ENCODE measurements around the gene RUVBL1. TPM values are rescaled to one million over a fixed set of nuclear protein-coding genes. Genes with fewer than 3 reads are reported as not detected.

RUVBL1 gene
- total RNA-seq, 6 experiments from 2014 or later: 61.2 to 75.4 (median 69.2) TPM

DNA sequence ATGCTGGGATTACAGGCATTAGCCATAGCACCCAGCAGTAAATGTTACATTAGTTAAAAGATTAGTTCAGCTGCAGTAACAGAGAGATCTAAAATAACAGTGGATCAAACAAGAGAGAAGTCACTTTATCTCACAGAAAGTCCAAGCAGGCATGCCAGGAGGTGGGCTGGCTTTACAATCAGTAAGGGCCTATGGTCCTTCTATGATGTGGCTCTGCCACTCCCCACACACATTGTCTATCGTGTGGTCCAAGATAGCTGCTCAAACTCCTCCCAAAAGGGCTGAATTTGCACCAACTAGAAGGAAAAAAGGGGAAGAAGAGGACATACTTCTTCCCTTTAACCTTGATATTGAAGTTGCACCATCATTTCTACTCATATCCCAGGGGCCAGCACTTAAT lies 4.6 kb upstream of the RUVBL1 start:
- Mint-ChIP-seq H3K4me3 (no peak overlapping the region), H3K9me3 (no peaks in the 10 kb centered on the region), H3K4me1 (ENCODE audit: low read depth) (peaks cover 21% of the 10 kb centered on the region), H3K27ac (no peak overlapping the region), H3K36me3 (ENCODE audit: low read depth) (no peaks in the 10 kb centered on the region), H3K27me3 (ENCODE audit: insufficient read depth) (no peaks in the 10 kb centered on the region; the same call in 1 of the 2 replicates)
- TF ChIP-seq, protein P1, sequence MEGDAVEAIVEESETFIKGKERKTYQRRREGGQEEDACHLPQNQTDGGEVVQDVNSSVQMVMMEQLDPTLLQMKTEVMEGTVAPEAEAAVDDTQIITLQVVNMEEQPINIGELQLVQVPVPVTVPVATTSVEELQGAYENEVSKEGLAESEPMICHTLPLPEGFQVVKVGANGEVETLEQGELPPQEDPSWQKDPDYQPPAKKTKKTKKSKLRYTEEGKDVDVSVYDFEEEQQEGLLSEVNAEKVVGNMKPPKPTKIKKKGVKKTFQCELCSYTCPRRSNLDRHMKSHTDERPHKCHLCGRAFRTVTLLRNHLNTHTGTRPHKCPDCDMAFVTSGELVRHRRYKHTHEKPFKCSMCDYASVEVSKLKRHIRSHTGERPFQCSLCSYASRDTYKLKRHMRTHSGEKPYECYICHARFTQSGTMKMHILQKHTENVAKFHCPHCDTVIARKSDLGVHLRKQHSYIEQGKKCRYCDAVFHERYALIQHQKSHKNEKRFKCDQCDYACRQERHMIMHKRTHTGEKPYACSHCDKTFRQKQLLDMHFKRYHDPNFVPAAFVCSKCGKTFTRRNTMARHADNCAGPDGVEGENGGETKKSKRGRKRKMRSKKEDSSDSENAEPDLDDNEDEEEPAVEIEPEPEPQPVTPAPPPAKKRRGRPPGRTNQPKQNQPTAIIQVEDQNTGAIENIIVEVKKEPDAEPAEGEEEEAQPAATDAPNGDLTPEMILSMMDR (IDR thresholded peaks at IDR 0.05): no peak
- no peak for DNase-seq

DNA sequence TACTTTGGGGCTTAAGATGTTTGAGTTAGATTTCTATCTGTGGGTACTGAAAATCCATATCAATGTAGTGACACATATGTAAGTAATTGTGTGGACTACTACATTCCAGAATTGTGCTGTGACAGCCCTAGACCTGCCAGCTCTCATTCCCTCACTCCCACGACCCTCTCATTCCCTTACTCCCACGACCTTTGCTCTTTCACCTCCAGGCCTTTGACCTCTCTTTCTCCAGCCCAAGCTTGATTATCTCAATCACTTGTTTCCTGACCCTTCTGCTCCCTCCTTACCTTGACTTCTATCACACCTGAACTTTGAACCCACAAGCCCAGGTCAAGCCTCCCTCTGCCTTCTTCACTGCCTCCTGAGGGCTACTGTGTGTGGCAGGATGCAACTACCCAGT lies 3.6 kb upstream of the RUVBL1 start:
- Mint-ChIP-seq H3K4me1 (ENCODE audit: low read depth) (peaks cover 28% of the 10 kb centered on the region), H3K27ac (no peak overlapping the region), H3K27me3 (ENCODE audit: insufficient read depth) (no peaks in the 10 kb centered on the region; the same call in 1 of the 2 replicates), H3K36me3 (ENCODE audit: low read depth) (peaks cover under 1% of the 10 kb centered on the region; the same call in 1 of the 2 replicates), H3K9me3 (no peaks in the 10 kb centered on the region), H3K4me3 (no peak overlapping the region)
- TF ChIP-seq, protein P1 (IDR thresholded peaks at IDR 0.05): no peak
- DNase-seq: no peak

DNA sequence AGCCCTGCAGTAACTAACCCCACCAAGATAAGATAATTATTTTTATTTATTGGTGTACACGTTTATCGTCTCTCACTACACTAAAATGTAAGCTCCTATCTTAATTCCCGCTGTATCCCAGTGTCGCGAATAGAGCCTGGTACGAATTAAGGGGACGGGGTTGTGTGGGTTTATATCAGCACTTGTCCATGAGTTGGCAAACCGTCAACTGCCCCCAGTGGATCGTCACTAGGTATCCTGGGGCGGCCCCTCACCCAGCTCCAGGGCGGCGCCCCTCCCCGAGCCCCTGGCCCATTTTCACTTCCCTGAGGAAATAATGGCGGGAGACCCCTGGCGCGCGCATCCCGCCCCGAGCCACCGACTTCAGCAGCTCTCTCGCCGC lies 465 bp downstream of the RUVBL1 start:
- H3K9me3 Mint-ChIP-seq: no peaks in the 10 kb centered on the region
- TF ChIP-seq, protein P1 (IDR thresholded peaks at IDR 0.05): no peak
- peak overlapping the region; percentile 99 for H3K4me3 Mint-ChIP-seq
- H3K4me1 Mint-ChIP-seq (ENCODE audit: low read depth): peaks cover 50% of the 10 kb centered on the region
- no peaks in the 10 kb centered on the region for H3K27me3 Mint-ChIP-seq (ENCODE audit: insufficient read depth)
- DNase-seq: no peak
- H3K27ac Mint-ChIP-seq: peak overlapping the region; percentile 98
- H3K36me3 Mint-ChIP-seq (ENCODE audit: low read depth): peaks cover 14% of the 10 kb centered on the region

DNA sequence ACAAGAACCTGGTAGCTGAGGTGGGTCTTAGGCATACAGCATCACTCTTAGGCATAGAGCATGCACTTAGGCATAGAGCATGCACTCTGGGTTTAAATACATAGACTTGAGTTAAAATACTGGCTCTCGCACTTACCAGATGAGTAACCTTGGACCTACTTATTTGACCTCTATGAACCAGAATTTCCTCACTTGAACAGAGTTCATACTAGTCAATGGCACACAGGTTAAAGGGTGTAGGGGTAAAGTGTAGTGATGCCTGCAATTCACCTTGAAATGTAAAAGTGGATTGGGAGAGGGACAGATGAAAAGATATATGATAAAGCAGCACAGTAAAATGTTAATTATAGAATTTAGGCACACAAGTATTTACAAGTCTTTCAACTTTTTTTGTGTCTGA lies 1.6 kb downstream of the RUVBL1 start:
- no peak for DNase-seq
- Mint-ChIP-seq H3K27me3 (ENCODE audit: insufficient read depth) (no peaks in the 10 kb centered on the region), H3K4me3 (peak overlapping the region; percentile 99), H3K4me1 (ENCODE audit: low read depth) (peaks cover 44% of the 10 kb centered on the region), H3K27ac (no peak overlapping the region), H3K9me3 (no peaks in the 10 kb centered on the region), H3K36me3 (ENCODE audit: low read depth) (peaks cover 22% of the 10 kb centered on the region)
- TF ChIP-seq, protein P1 (IDR thresholded peaks at IDR 0.05): no peak

DNA sequence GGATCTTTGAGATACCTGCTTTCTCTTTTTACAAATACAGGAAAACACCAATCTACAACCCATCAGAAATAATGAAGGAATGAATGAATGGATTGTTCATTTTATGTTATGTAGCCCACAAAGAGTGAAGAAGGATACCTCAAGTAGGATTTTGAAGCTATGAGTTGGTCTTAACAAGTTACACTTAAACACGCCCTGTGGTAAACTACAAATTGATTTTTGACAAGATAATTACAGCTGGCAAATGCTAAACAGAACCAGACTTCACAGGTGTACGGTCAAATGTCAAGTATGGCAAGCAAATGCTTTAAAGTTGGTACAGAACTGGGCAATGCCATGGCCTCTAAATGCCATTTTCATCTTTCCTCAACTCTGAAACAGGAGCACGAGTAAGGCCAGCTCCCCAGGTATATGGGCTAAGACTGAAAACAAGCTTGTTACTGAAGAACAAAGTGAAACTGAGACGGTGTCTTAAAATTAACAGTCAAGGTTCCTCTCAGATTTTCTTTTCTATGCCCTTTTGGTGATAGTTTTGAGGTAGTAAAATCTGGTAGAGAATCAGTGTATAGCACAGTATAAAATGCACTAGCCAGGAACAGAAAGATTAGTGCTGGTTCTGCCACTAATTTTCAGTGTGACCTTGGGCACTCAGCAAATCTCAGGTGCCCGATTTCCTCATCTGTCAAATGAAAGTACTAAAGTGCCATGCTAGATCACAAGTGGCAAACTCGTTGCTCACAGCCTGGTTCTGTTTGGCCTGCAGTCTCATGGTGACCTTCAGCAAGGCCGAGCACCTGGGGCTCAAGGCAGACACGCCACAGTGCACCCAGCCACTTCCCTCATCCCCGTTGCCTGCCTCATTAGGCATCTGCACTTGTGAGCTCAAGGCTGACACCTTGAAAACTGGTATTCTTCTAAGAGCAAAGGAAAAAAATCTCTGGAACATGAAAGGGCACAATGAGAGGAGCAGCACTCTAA lies 9.5 kb downstream of the RUVBL1 start:
- peaks cover 43% of the 10 kb centered on the region for H3K36me3 Mint-ChIP-seq (ENCODE audit: low read depth)
- DNase-seq: no peak
- H3K27ac Mint-ChIP-seq: no peak overlapping the region
- no peaks in the 10 kb centered on the region for H3K9me3 Mint-ChIP-seq
- H3K4me3 Mint-ChIP-seq: no peak overlapping the region
- no peaks in the 10 kb centered on the region; the same call in 1 of the 2 replicates for H3K27me3 Mint-ChIP-seq (ENCODE audit: insufficient read depth)
- TF ChIP-seq, protein P1 (IDR thresholded peaks at IDR 0.05): no peak
- peaks cover 42% of the 10 kb centered on the region for H3K4me1 Mint-ChIP-seq (ENCODE audit: low read depth)
